Kidney tubule cell (primary cell): ENCODE results near the gene CSK.
"Not testable (repeated sequence)": the region's sequence is repeated elsewhere in the genome, so short reads cannot be mapped to it uniquely, and the experiment has no call there.

Experiments
- DNase-seq: peaks from one replicate; pipeline ENCODE4 v3.0.0-alpha.2; 2018; ENCODE audit warnings: low spot score

CSK gene

DNA sequence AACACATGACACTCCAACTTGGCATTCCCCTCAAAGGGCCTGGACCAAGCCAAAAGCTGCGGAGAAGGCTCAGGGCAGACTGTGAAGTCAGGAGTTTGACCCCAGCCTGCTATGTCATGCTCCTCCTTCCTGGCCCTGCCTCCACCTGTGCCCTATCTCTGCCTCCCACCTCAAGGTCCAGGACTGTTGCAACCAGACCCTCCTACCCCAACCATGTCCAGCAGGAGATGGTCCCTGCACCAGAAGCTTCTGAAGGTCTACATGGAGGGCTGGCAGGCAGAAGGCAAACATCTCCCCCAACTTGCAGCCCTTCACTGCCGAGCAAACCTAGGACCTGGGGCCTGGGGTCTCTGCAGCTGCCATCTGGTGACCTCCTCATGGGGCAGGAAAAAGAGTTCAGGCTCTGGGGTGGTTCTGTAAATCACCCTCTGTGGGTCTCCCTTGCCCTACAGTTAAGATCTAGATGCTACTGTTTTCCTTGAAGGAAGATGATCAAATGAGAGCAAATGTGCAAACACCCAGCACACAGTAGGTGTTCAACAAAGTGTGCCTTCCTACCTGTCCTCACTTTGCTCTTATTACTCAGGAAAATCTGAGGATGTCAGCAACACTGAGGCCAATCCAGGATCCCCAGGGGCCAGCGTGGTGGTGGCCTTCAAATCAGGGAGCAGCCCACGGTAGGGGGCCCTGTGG, 11.5 kb upstream of the CSK start:
- no peak for DNase-seq

DNA sequence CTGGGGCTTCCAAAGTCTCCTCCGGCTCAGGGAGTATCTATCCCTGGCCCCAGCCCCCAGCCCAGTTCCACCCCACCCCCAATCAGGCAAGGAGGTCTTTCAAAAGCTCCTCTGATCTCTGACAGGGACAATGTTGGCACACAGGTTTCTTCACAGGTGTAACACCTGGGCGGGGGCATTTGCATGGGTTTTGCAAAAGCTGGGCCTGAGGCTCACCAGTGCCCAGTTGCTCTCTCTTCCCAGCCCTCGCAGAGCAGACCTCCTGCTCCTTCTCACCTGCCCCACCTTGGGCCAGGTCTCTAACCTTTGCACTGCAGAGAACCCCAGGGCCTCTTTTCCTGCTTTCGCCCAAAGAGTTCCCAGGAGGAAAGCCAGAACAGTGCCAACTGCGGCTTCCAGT, 8.6 kb upstream of the CSK start:
- no peak for DNase-seq

DNA sequence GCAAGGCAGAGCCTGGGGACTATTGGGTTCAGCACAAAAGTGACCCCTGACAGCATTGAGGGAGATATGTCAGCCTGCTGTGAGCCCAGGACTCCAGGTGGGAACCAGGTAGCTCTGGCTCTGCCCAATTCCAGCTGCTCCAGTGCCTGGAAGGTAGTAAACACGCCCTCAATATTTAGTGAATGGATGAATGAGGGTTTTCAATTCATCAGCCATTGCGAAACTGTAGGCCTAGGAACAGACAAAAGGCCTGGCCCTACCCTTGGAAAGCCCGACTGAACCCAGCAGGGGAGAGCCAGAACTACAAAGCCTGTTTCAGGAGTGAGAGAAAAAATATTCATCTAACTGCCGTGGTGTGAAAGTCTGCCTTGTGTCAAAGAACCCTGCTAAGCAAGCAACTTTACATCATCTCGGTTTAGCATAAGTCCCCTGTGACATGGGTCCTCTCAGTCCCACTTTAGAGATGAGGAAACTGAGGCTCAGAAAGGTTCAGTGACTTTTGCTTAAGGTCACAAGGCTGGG, 8.1 kb upstream of the CSK start:
- no peak for DNase-seq

DNA sequence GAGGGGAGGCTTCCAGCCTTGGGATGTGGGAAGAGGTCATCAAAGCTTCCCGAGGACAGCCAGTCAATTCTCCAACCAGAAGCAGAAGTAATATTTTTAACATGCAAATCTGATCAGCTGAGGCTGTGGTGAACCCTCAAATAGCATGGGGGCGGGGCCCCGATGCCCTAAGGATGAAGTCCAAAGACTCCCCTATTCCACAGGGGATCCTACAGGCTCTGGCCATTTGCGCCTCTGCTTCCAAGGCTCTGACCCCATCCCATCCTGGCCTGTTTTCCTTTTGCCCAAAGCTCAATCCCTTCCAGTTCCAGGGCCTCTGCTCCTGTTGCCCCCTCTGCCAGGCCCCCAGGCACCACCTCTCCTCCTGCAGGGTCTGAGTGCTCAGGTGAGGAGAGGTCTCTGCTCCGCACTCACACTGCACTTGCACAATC, 6.7 kb upstream of the CSK start:
- DNase-seq = no peak

DNA sequence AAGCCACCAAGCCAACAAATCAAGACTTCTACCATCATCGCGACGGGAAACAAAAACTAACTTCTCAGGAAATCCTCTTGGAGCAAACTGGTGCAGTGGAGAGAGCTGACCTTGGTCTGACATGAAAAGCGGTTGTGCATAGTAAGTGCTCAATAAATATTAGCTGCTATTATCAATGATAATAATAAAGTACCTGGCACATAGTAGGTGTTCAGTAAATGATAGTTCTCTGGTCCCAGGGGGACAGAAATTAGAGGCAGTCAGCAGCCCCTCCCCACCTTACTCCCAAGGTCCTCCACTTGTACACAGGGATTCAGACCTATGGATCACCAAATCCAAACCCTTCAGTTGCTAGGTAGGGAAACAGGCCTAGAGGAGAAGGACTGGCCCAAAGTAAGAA, 6.0 kb upstream of the CSK start:
- DNase-seq = no peak

DNA sequence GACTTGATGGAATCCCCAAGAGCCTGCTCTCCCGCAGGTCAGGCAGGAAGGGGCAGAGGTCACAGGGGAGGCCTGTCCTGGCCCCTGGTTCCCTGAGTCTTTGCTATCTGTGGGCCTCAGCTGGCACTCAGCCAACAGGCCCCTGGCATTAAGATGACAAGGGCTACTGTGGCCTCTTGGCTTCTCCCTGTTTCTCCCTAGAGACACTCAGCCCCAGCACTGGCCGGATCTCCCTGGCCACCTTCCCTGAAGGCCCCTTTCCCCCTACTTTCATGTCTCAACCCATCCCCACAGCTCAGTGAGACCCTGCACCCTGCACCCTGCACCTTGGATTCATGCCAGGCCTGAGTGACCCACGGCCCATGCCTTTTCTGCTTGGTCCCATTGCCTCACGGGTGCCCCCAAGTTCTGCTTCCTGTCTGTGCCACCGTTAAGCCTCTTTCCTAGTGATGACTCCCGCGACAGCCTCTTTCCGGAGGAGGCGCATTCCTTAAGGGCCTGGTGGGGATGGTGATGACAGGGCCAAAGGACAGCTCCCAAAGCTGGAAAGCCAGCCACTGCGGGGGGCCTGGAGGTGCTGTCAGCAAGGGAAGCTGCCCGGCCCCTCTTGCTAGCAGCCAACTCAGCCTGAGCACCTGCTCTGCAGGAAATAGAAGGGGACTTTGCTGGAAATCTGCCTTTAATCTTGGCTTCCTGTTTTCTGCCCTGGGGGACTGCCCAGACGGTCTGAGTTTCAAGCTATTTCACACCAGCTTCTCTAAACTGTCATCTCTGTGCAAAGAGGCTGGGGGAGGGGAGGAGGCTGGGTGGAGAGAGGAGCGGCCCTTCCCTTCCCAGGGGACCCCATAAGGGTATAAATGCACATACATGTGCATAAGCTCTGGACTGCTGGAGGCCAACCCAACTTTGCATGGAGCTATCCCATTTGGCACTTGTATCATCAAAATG, 4.8 kb upstream of the CSK start:
- no peak for DNase-seq

DNA sequence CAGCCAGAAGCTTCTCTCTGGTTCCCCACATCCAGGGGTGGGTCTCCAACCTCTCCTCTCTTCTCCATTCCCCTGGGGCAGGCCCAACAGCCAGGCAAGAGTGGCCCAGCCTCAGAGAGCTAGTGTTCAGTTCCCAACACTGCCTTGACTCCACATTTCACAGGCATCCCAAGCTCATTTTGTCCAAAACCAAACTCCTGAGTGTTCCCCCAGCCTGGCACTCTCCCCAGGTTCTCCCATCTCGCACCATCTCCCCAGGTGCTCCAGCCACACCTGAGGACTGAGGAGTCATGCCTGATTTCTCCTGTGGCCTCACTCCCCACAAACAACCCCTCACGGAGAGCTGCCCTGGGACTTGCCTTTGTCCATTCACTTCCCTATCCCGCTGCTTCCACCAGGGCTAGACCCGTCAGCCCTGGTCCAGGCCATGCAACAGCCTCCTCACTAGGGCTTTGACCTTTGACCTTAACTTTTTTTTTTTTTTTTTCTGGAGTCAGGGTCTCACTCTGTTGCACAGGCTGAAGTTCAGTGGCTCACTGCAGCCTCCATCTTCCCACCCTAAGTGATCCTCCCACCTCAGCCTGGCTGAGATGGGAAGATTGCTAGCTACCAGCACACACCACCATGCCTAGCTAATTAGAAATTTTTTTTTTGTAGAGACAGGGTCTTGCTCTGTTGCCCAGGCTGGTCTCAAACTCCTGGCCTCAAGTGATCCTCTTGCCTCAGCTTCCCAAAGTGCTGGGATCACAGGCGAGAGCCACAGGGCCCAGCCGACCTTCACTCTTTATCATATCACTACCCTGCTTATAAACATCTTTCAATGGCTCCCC, 3.9 kb upstream of the CSK start:
- DNase-seq = no peak

DNA sequence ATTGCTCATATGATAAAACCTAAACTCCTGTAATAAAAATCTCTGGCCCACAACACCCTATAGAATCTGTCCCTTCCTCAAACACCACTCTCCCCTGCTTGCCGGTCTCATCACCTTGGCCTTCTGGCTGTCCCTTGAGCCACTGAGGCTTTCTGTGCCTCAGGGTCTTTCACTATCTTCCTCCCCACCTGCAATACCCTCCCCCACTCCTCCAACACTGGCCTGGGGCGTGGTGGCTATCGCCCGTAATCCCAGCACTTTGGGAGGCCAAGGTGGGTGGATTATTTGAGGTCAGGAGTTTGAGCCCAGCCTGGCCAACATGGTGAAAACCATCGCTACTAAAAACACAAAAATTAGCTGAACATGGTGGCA, 3.3 kb upstream of the CSK start:
- no peak for DNase-seq

DNA sequence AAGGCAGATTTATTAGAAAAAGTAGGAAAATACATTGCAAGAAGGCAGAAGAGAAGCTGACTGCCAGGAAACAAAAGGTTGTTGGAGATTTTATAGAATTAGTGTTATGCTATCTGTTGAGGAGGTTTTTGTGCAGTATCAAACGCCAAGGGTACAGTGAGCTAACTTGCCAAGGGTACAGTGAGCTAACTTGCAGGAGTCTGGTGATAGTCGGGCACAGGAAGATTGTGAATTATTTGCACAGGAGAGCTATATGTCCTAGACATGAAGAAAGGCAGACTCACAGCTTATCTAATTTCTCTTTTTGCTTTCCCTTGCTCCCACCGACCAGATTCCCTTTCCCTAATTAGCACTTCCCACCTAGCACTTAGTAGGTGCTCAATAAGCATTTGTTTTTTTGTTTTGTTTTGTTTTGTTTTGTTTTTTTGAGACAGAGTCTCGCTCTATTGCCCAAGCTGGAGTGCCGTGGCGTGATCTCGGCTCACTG, 2.7 kb upstream of the CSK start:
- no peak for DNase-seq

DNA sequence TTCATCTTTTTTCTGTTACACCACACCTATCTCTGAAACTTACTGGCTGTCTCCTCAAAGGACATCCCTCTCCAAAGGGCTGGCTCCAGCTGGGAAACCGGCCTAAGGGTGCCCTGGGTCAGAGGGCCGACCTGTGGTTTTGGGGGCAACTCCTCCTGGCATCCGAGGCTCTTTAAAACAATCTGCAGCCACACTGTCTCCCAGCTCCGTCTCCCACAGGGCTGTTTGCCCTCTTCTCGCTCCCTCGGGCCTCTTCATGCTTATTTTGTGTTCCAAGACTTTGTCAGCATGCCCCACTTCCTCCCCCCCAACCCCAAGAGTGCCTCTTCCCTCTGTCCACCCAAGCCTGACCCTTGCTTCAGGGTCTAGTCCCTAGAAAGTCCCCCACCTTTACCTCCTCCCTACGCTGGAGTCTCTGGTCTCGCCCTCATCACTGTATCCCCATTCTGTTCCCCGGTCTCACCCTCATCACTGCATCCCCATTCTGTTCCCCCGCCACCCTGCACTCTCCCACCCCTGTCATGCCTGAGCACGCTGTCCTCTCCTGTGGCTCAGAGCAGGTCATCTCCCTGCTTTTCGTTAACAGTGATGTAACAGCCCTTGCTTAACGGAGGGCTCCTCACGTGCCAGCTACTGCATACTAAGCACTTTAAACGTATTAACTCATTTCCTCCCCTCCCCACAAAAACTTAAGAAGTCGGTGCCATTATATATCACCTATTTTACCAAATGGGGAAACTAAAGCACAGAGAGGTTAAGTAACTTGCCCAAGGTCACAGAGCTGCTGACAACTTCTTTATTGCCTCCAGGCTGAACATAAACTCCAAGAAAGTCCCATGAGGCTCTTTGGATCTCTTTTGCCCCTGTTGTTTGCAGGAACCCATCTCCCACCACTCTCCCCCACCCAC, 1.1 kb upstream of the CSK start:
- DNase-seq = no peak

DNA sequence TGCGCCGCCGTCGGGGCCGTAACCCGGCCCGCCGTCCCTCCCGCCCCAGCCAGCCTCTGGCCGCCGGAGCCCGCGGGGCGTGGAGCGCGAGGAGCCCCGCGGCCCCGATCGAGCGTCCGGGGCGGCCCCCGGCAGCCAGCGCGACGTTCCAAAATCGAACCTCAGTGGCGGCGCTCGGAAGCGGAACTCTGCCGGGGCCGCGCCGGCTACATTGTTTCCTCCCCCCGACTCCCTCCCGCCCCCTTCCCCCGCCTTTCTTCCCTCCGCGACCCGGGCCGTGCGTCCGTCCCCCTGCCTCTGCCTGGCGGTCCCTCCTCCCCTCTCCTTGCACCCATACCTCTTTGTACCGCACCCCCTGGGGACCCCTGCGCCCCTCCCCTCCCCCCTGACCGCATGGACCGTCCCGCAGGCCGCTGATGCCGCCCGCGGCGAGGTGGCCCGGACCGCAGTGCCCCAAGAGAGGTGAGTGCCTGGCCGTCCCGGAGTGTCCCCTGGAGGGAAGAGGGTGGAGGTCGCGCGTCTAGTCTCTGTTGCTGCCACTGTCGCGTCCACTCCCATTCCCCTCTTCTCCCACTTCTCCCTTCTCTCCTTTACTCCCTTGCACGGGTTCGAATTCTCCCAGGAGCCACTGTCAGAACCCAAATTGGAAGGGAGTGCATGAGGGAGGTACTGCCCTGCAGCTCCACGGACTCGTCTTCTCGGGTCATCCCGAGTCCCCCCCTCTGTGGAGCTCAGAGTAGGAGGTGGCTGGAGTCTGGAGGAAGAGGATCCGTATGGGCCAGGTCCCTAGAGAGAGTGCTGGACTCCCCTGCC, 585 bp downstream of the CSK start:
- peak; percentile 29 for DNase-seq

DNA sequence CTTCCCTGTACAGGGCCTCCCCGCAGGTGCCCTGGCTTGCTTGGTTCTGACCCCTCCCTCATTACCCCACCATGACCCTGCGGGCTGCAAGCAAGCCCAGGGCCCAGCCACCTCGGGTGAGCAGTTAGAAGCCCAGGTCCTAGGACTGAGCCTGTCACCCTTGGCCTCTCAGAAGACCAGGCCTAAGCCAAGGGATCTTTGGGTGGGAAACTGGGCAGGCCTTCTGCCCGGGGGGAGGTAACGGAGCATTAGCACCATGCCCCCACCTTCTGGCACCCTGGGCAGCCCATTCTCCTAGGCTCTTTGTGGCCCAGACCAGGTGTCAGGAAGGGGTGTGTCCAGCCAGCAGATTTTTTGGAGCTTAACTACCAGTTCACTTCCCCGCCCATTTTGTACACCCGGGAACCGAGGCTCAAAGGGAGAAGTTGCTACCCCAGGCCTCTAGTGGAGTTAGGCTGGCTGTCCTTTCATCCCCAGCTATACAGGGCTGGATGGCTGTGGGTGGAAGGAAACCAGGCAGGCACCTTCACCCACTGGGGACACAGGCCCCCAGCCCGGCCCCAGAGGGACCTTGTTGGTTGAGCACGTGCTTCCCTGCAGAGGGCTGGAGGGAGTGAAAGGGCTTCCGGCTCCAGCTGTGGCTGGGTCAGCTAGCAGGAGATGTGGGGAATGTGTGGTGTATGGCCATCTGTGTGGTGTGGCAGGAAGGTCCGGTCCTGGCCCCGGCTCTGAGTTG, 1.4 kb downstream of the CSK start:
- DNase-seq = peak; percentile 25

DNA sequence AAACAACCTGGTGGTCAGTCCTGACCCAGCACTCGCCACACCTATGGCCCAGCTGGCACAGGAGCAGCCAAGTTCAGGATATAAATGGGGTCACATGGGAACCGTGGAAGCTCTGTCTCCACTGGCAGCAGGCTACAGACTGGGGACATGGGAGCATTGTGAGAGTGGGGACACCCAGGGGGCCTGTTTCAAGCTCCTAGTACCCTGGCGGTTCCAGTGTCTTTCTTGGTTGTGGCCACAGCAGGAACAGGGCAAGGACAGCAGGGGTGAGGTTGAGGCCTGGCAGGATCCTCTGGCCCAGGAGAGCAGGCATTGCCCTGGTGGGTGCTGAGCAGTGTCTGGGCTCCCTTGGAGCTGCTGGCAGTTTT, 1.9 kb downstream of the CSK start:
- no peak for DNase-seq

DNA sequence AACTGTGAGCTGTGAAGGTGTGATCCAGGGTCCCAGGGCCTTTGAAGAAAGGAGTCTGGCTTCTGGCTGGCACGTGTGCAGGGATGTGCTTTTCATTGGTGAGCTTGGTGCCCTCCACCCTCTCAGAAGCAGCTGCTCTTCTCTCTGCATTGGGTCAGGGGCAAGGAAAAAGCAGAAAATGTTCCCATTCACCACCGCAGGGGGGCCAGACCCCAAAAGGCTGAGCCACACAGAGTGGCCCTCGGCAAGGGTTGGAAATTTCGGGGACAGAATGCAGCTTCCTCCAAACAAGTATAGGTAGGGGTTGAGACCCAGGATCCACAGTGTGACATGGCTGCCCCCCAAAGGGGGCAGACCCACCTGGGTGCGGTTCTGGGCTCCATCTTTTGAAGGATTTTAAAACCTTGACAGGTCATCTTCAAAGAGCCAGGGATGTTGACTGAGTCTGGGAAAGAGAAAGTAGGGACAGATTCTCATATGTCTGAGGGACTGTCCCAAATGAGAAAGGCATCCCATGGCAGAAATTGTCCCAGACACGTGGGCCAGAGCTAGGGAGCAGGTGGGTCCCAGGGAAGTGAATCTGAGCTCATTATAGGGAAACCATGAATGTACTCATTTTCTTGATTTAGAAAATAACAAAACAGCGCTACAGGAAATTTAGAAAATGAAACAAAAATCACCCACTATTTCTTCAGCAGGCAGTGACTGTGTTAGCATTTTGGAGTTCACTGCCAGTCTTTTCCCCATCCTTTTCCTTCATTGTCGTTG, 2.7 kb downstream of the CSK start:
- no peak for DNase-seq

DNA sequence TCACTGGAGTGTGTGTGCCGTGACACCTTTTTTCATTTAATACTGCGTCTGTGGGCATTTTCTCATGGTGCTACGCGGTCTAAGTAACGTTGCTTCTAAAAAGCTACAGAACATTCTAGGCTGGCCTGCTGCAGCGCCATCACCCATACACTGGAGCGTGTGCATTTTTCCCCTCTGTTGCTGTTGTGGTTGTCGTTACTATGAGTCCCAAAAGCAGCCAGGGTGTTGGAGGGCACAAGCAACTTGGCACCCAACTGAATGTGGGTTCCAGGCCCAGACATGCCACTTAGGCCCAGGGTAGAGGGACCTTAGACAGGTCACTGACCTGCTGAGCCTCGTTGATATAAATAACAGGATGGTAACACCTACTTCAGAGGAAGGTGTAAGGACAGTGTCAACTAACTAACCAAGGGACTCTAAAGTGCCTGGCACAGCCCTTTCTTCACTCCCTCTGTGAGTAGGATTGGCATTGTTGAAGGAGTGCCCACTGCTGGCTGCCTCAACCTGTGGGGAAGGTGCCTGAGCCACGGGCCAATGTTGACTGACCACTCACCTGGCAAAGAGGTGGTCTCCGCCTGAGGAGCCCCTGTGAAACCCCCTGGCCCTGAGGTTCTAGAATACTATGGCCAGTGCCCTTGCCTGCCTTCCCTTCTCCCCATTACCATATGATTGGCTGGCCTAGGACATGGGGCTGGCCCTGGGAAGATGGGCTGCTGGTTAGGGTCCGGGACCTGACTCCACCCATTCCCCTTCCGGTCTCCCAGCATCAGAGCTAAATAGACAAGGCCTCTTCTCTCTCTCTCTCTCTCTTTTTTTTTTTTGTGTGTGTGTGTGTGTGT, 3.5 kb downstream of the CSK start:
- no peak for DNase-seq

DNA sequence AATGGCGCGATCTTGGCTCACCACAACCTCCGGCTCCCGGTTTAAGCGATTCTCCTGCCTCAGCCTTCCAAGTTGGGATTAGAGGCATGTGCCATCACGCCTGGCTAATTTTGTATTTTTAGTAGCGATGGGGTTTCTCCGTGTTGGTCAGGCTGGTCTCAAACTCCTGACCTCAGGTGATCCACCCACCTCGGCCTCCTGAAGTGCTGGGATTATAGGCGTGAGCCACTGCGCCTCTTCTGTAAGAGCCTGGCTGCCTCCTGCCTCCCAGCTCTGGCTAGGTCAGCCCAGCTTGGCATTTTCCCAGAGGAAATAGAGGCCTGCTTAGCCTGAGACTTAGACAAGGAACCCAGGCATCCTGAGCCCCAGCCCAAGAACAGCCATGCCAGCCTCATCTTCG, 4.2 kb downstream of the CSK start:
- not testable (repeated sequence) for DNase-seq

DNA sequence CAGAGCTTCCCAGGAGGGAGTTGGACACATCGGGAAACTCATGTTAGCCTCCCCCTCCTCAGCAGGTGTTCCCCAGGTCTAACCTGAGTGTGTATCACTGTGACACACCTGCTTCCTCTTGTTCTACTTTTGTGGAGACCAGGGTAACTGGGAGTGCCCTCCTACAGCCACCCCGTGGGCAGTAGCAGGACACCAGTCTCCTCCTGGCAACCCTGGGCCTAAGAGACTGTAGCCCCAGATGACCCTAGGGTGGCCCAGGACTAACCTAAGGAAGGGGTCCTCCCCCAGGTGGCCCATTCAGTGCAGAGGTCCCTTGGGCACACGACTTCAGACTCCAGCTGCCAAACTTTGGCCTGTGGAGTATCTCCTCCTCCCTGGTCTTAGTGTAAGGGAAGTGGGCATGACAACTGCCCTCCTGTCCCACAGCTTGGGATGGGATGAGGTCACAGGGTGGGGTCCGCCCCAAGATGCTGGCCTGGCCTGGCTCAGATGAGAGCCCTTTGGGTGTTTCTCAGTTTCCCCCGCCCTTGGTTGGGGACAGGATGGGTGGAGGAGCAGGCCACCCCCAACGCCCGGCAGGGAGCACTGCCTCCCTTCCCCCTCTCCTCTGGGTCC, 4.8 kb downstream of the CSK start:
- no peak for DNase-seq
